Measurements from ENCODE around the gene FOXN3. TPM values are rescaled to one million over a fixed set of nuclear protein-coding genes. Genes with fewer than 3 reads are reported as not detected.

The FOXN3 gene
- polyA plus RNA-seq, 3 donors = 38.7 to 57.4 (median 42.0) TPM

- Histone ChIP-seq H3K36me3 (replicated peaks in 1 of 2; ENCODE audit: control insufficient read depth in 1 of 2, insufficient read depth in 2 of 2, low read length in 2 of 2) (peaks cover 1 to 13% of the 10 kb centered on the region in 2 donors), H3K4me3 (replicated peaks in 1 of 3; ENCODE audit: low read depth in 2 of 3, low read length in 3 of 3) (no peak overlapping the region), H3K27ac (ENCODE audit: low read depth in 1 of 2, low read length in 2 of 2) (peak overlapping the region; percentile 89 to 90), H3K4me2 (replicated peaks; ENCODE audit: extremely low read depth, low read length, poor library complexity, severe bottlenecking) (no peak overlapping the region), H3K4me1 (ENCODE audit: control insufficient read depth in 1 of 2, insufficient read depth in 2 of 2, low read length in 2 of 2) (peaks cover 49 to 52% of the 10 kb centered on the region in 2 donors), H2AFZ (ENCODE audit: insufficient read depth, low read depth, low read length, poor library complexity, severe bottlenecking) (no peak overlapping the region), H3K27me3 (ENCODE audit: control insufficient read depth in 2 of 2, insufficient read depth in 2 of 2, low read length in 2 of 2) (no peaks in the 10 kb centered on the region), H3K9me3 (replicated peaks in 1 of 2; ENCODE audit: control insufficient read depth in 1 of 2, insufficient read depth in 1 of 2, low read length in 2 of 2) (no peaks in the 10 kb centered on the region), H3K9ac (ENCODE audit: insufficient read depth, low read length, poor library complexity, severe bottlenecking) (no peak overlapping the region), H4K20me1 (ENCODE audit: insufficient read depth, low read length) (peaks cover 72% of the 10 kb centered on the region), H3K79me2 (ENCODE audit: insufficient read depth, low read length) (peaks cover 83% of the 10 kb centered on the region)
- H3K9me3 Mint-ChIP-seq = no peaks in the 10 kb centered on the region
- H3K36me3 Mint-ChIP-seq = peaks cover 26 to 54% of the 10 kb centered on the region in 2 donors
- 88% methylated on average over 7 of the region's 16 CpGs for WGBS (ENCODE audit: insufficient coverage)
- peak; percentile 51 to 80 (median 65) for DNase-seq
- H3K4me3 Mint-ChIP-seq = peak overlapping the region; percentile 40 to 47
- peaks cover 0 to 2% (median 0%) of the 10 kb centered on the region in 3 donors for H3K27me3 Mint-ChIP-seq (ENCODE audit: low read depth in 3 of 3)
- TF ChIP-seq, protein P1, sequence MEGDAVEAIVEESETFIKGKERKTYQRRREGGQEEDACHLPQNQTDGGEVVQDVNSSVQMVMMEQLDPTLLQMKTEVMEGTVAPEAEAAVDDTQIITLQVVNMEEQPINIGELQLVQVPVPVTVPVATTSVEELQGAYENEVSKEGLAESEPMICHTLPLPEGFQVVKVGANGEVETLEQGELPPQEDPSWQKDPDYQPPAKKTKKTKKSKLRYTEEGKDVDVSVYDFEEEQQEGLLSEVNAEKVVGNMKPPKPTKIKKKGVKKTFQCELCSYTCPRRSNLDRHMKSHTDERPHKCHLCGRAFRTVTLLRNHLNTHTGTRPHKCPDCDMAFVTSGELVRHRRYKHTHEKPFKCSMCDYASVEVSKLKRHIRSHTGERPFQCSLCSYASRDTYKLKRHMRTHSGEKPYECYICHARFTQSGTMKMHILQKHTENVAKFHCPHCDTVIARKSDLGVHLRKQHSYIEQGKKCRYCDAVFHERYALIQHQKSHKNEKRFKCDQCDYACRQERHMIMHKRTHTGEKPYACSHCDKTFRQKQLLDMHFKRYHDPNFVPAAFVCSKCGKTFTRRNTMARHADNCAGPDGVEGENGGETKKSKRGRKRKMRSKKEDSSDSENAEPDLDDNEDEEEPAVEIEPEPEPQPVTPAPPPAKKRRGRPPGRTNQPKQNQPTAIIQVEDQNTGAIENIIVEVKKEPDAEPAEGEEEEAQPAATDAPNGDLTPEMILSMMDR (IDR thresholded peaks at IDR 0.05) = no peak
- H3K27ac Mint-ChIP-seq = peak overlapping the region; percentile 85 to 98 (median 93)
- peaks cover 69% of the 10 kb centered on the region for H3K4me1 Mint-ChIP-seq
- intact Hi-C loops (cut with micrococcal nuclease) = loop anchor here (5.0 to 10.0 kb wide), 3 partner anchors 37 to 110 kb away; partner anchors contain the start of gene FOXN3 (in 1 of the 2)
Observed at GRCh38 chr14:89304972-89305703, 111.9 kb downstream of the FOXN3 start.

DNA sequence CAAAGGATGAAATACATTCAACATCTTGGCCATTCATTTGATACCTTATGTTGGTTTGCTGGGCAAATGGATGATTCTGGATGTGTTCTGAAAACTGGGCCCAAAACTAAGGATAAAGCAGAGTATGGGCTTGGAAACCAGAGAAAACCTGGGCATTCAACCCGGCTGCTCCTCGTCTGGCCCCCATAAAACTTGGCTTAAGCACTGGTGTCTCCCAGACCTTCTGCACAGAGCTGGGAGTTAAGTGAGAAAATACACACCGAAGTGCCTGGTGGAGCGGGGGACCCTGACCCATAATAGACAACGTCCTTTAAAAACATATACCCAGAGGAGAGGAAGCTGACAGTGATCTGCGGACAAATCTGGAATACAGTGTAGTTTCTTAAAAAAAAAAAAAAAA is 112.5 kb downstream of the FOXN3 start:
- Histone ChIP-seq H3K79me2 (ENCODE audit: insufficient read depth, low read length) (peaks cover 81% of the 10 kb centered on the region), H3K4me2 (replicated peaks; ENCODE audit: extremely low read depth, low read length, poor library complexity, severe bottlenecking) (peak overlapping the region; percentile 73), H3K27me3 (ENCODE audit: control insufficient read depth in 2 of 2, insufficient read depth in 2 of 2, low read length in 2 of 2) (no peaks in the 10 kb centered on the region), H3K36me3 (replicated peaks in 1 of 2; ENCODE audit: control insufficient read depth in 1 of 2, insufficient read depth in 2 of 2, low read length in 2 of 2) (peaks cover 0 to 10% of the 10 kb centered on the region in 2 donors), H3K27ac (ENCODE audit: low read depth in 1 of 2, low read length in 2 of 2) (peak overlapping the region; percentile 89 to 90), H3K4me3 (replicated peaks in 1 of 3; ENCODE audit: low read depth in 2 of 3, low read length in 3 of 3) (peak overlapping the region in 1 of 3 experiments; percentile 68), H3K4me1 (ENCODE audit: control insufficient read depth in 1 of 2, insufficient read depth in 2 of 2, low read length in 2 of 2) (peaks cover 49 to 52% of the 10 kb centered on the region in 2 donors), H4K20me1 (ENCODE audit: insufficient read depth, low read length) (peaks cover 70% of the 10 kb centered on the region), H2AFZ (ENCODE audit: insufficient read depth, low read depth, low read length, poor library complexity, severe bottlenecking) (no peak overlapping the region), H3K9me3 (replicated peaks in 1 of 2; ENCODE audit: control insufficient read depth in 1 of 2, insufficient read depth in 1 of 2, low read length in 2 of 2) (no peaks in the 10 kb centered on the region), H3K9ac (ENCODE audit: insufficient read depth, low read length, poor library complexity, severe bottlenecking) (peak overlapping the region; percentile 53)
- Mint-ChIP-seq H3K9me3 (no peaks in the 10 kb centered on the region), H3K4me3 (peak overlapping the region; percentile 72 to 75), H3K27ac (peak overlapping the region; percentile 85 to 98 (median 93)), H3K4me1 (peaks cover 66% of the 10 kb centered on the region), H3K27me3 (ENCODE audit: low read depth in 3 of 3) (peaks cover 0 to 2% (median 0%) of the 10 kb centered on the region in 3 donors), H3K36me3 (peaks cover 26 to 54% of the 10 kb centered on the region in 2 donors)
- DNase-seq = no peak
- TF ChIP-seq, protein P1 (IDR thresholded peaks at IDR 0.05) = no peak
- no CpG with 5 or more reads among the region's 6 CpGs for WGBS (ENCODE audit: insufficient coverage)
- intact Hi-C loops (cut with micrococcal nuclease) = loop anchor here (5.0 to 10.0 kb wide), 2 partner anchors 63 to 110 kb away; partner anchors contain the start of gene FOXN3 (in 1 of the 2)

All from CD14-positive monocyte (primary cell).